ENCODE measurements around the gene RECQL5.

DNA sequence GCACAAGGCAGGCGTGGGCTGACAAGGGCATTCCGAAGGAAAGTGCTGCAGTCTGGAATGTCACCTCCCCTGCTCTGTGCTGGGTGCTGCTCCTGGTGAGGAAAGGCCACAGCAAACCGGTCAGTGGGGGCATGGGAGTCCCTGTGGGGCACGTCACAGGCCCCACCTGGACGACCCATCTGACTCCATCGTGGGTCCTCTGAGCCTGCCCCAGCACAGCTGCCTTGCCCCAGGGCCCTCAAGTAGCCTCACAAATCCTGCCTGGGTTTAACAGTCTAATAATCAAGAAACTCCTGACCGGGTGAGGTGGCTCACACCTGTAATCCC is 82.1 kb downstream of the RECQL5 start:
- TF ChIP-seq, protein P1, sequence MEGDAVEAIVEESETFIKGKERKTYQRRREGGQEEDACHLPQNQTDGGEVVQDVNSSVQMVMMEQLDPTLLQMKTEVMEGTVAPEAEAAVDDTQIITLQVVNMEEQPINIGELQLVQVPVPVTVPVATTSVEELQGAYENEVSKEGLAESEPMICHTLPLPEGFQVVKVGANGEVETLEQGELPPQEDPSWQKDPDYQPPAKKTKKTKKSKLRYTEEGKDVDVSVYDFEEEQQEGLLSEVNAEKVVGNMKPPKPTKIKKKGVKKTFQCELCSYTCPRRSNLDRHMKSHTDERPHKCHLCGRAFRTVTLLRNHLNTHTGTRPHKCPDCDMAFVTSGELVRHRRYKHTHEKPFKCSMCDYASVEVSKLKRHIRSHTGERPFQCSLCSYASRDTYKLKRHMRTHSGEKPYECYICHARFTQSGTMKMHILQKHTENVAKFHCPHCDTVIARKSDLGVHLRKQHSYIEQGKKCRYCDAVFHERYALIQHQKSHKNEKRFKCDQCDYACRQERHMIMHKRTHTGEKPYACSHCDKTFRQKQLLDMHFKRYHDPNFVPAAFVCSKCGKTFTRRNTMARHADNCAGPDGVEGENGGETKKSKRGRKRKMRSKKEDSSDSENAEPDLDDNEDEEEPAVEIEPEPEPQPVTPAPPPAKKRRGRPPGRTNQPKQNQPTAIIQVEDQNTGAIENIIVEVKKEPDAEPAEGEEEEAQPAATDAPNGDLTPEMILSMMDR (conservative IDR thresholded peaks at IDR 0.05; ENCODE audit: low read length) = no peak
- no peak for TF ChIP-seq EZH2phosphoT487 (IDR thresholded peaks at IDR 0.05; ENCODE audit: borderline replicate concordance, low read depth, low read length)
